ENCODE results near the gene KIF18B. TPM values are rescaled to one million over a fixed set of nuclear protein-coding genes. Genes with fewer than 3 reads are reported as not detected.

KIF18B gene
- total and polyA plus RNA-seq, 2 donors (not counting 1 experiment from before 2014, with no cell fraction given): 0.44 to 0.48 TPM

GRCh38 chr17:44898768-44899073, 48.9 kb downstream of the KIF18B start:
- Mint-ChIP-seq H3K9me3 (ENCODE audit: insufficient read depth) (no peaks in the 10 kb centered on the region), H3K4me3 (peak overlapping the region; percentile 98), H3K27me3 (no peaks in the 10 kb centered on the region), H3K4me1 (peaks cover 29% of the 10 kb centered on the region), H3K27ac (peak overlapping the region; percentile 100)
- Histone ChIP-seq H3K9ac (ENCODE audit: low read length) (peak overlapping the region; percentile 92), H3K4me2 (replicated peaks; ENCODE audit: low read depth, low read length, poor library complexity, severe bottlenecking) (peak overlapping the region; percentile 83), H3K36me3 (replicated peaks in 1 of 2; ENCODE audit: control extremely low read depth in 1 of 2, control insufficient read depth in 1 of 2, extremely low read depth in 1 of 2, insufficient read depth in 2 of 2, low read length in 1 of 2) (peaks cover 9 to 16% of the 10 kb centered on the region in 2 experiments), H3K4me1 (ENCODE audit: control insufficient read depth in 2 of 2, insufficient read depth in 2 of 2, low read length in 2 of 2) (peaks cover 13 to 23% of the 10 kb centered on the region in 2 donors), H3K9me3 (ENCODE audit: control extremely low read depth in 1 of 3, control insufficient read depth in 2 of 3, insufficient read depth in 1 of 3, low read length in 2 of 3) (no peaks in the 10 kb centered on the region), H4K20me1 (ENCODE audit: control insufficient read depth, insufficient read depth, low read length, poor library complexity, severe bottlenecking) (peaks cover 16% of the 10 kb centered on the region), H3K79me2 (ENCODE audit: control insufficient read depth, insufficient read depth, low read length) (peaks cover 55% of the 10 kb centered on the region), H3K27ac (ENCODE audit: low read length in 2 of 2) (peak overlapping the region; percentile 98 to 100), H2AFZ (ENCODE audit: insufficient read depth, low read depth, low read length, poor library complexity, severe bottlenecking) (peak overlapping the region; percentile 83), H3K4me3 (ENCODE audit: control extremely low read depth in 1 of 5, extremely low read depth in 1 of 5, insufficient read depth in 1 of 5, low read depth in 2 of 5, low read length in 4 of 5) (peak overlapping the region; percentile 77 to 98 (median 88)), H3K27me3 (replicated peaks in 1 of 4; ENCODE audit: control extremely low read depth in 1 of 4, control insufficient read depth in 3 of 4, insufficient read depth in 4 of 4, low read length in 3 of 4) (peaks cover 0 to 3% (median 0%) of the 10 kb centered on the region in 4 experiments)
- 2% methylated on average over 6 of the region's 7 CpGs for WGBS (ENCODE audit: insufficient coverage)
- TF ChIP-seq CTCF (IDR thresholded peaks at IDR 0.05): no peak
- no peak for TF ChIP-seq EZH2 (IDR thresholded peaks at IDR 0.05; ENCODE audit: borderline replicate concordance, insufficient read depth, low read depth, low read length, poor library complexity, severe bottlenecking)
- ChIA-PET POLR2A (interaction anchor here (0.7 to 2.1 kb wide), 4 partner anchors 162 to 331 kb away, joined by 3 to 9 read pairs (median 4); partner anchors contain the start of genes HEXIM1 and NMT1), CTCF (interaction anchor here (1.0 to 2.2 kb wide), 7 partner anchors 20 to 299 kb away, joined by 3 to 9 read pairs (median 4); no protein-coding TSS in a partner anchor)
- no peak for ATAC-seq (ENCODE audit: low read depth)
- no peak for DNase-seq
- intact Hi-C loops (cut with micrococcal nuclease): loop anchor here (1.0 kb wide), 4 partner anchors 49 to 190 kb away; partner anchors contain the start of genes C1QL1, DBF4B, KIF18B and NMT1

GRCh38 chr17:44894642-44895041, 52.9 kb downstream of the KIF18B start:
- ATAC-seq (ENCODE audit: low read depth): no peak
- ChIA-PET POLR2A (no interaction called here), CTCF (interaction anchor here (1.5 to 3.3 kb wide), 2 partner anchors 10 to 16 kb away, joined by 3 to 16 read pairs; no protein-coding TSS in a partner anchor)
- WGBS (ENCODE audit: insufficient coverage): no CpG with 5 or more reads among the region's 4 CpGs
- no peak overlapping the region for H3K4me2 ChIP-seq (replicated peaks; ENCODE audit: low read depth, low read length, poor library complexity, severe bottlenecking)
- no peak overlapping the region for H3K9ac ChIP-seq (ENCODE audit: low read length)
- peaks cover 9 to 38% of the 10 kb centered on the region in 2 experiments for H3K36me3 ChIP-seq (replicated peaks in 1 of 2; ENCODE audit: control extremely low read depth in 1 of 2, control insufficient read depth in 1 of 2, extremely low read depth in 1 of 2, insufficient read depth in 2 of 2, low read length in 1 of 2)
- H3K4me3 ChIP-seq (ENCODE audit: control extremely low read depth in 1 of 5, extremely low read depth in 1 of 5, insufficient read depth in 1 of 5, low read depth in 2 of 5, low read length in 4 of 5): no peak overlapping the region
- Mint-ChIP-seq H3K27me3 (no peaks in the 10 kb centered on the region), H3K27ac (no peak overlapping the region), H3K4me3 (no peak overlapping the region), H3K9me3 (ENCODE audit: insufficient read depth) (no peaks in the 10 kb centered on the region), H3K4me1 (peaks cover 28% of the 10 kb centered on the region)
- peaks cover 6 to 15% of the 10 kb centered on the region in 2 donors for H3K4me1 ChIP-seq (ENCODE audit: control insufficient read depth in 2 of 2, insufficient read depth in 2 of 2, low read length in 2 of 2)
- peaks cover 42% of the 10 kb centered on the region for H4K20me1 ChIP-seq (ENCODE audit: control insufficient read depth, insufficient read depth, low read length, poor library complexity, severe bottlenecking)
- intact Hi-C loops (cut with micrococcal nuclease): no loop called here
- no peaks in the 10 kb centered on the region for H3K9me3 ChIP-seq (ENCODE audit: control extremely low read depth in 1 of 3, control insufficient read depth in 2 of 3, insufficient read depth in 1 of 3, low read length in 2 of 3)
- TF ChIP-seq EZH2 (IDR thresholded peaks at IDR 0.05; ENCODE audit: borderline replicate concordance, insufficient read depth, low read depth, low read length, poor library complexity, severe bottlenecking): no peak
- TF ChIP-seq CTCF (IDR thresholded peaks at IDR 0.05): no peak
- H2AFZ ChIP-seq (ENCODE audit: insufficient read depth, low read depth, low read length, poor library complexity, severe bottlenecking): no peak overlapping the region
- H3K27ac ChIP-seq (ENCODE audit: low read length in 2 of 2): no peak overlapping the region
- peaks cover 87% of the 10 kb centered on the region for H3K79me2 ChIP-seq (ENCODE audit: control insufficient read depth, insufficient read depth, low read length)
- DNase-seq: no peak
- H3K27me3 ChIP-seq (replicated peaks in 1 of 4; ENCODE audit: control extremely low read depth in 1 of 4, control insufficient read depth in 3 of 4, insufficient read depth in 4 of 4, low read length in 3 of 4): no peaks in the 10 kb centered on the region
